Tibial nerve (tissue), 4 donors: Measurements from ENCODE around the gene GMPPA. TPM values are rescaled to one million over a fixed set of nuclear protein-coding genes. Genes with fewer than 3 reads are reported as not detected.

ENCODE experiments used
- DNase-seq, 2 donors: peaks; one replicate each; pipeline ENCODE4 v3.0.0-alpha.2; 2019; ENCODE audit warnings: low spot score in 2 of 2
- H3K27ac ChIP-seq, 4 donors: fragments of 200-600 bp; sonication (generic) in 3 of 4; one replicate each; pipeline ENCODE4 v1.5.1; 2017 to 2019; ENCODE audit warnings: mild to moderate bottlenecking in 1 of 4
- H3K27me3 ChIP-seq, 2 donors: fragments of 200-600 bp; sonication (generic) in 1 of 2; one replicate each; pipeline versions ENCODE4 v1.5.1 to v1.6.0; 2017 to 2019
- H3K36me3 ChIP-seq, 3 donors: fragments of 200-600 bp; sonication (generic); one replicate each; pipeline ENCODE4 v1.5.1; 2018 to 2019
- H3K4me1 ChIP-seq, 4 donors: fragments of 200-600 bp; sonication (generic) in 3 of 4; one replicate each; pipeline ENCODE4 v1.5.1; 2017 to 2019
- H3K4me3 ChIP-seq, 4 donors: fragments of 200-600 bp; sonication (generic) in 3 of 4; one replicate each; pipeline ENCODE4 v1.5.1; 2017 to 2019; ENCODE audit warnings: mild to moderate bottlenecking in 1 of 4, moderate library complexity in 1 of 4
- H3K9me3 ChIP-seq, 4 donors: fragments of 200-600 bp; sonication (generic) in 3 of 4; one replicate each; pipeline ENCODE4 v1.5.1; 2017 to 2019
- EP300 ChIP-seq, 2 donors: sonication (generic); formaldehyde crosslinking; IDR thresholded peaks; one replicate each; pipeline ENCODE4 v1.6.1; 2017; ENCODE audit warnings: antibody characterized with exemption in 2 of 2, mild to moderate bottlenecking in 1 of 2
- POLR2A ChIP-seq, 2 donors: fragments of 450-650 bp; IDR thresholded peaks; one replicate each; pipeline ENCODE4 v1.6.1; 2017; ENCODE audit warnings: antibody characterized with exemption in 2 of 2, mild to moderate bottlenecking in 2 of 2, moderate library complexity in 2 of 2
- WGBS, 2 donors: methylation state at CpG; one replicate each; pipeline ENCODE4 v1.1.5; 2018; 5-methylcytosine and 5-hydroxymethylcytosine counted together
- total RNA-seq, 4 donors: library from RNA; depleted of rRNA; stranded (reverse); fragments of >200 nt; gene quantifications; one replicate each; pipeline ENCODE4 v1.1.0, GENCODE V29; 2016
- TF ChIP-seq, protein P1 (sequence below), 5 experiments: fragments of 200-600 bp in 3 of 5; fragments of 450-650 bp in 2 of 5; sonication (generic) in 3 of 5; IDR thresholded peaks; one replicate each; pipeline ENCODE4 v1.5.1; 2016 to 2019; ENCODE audit warnings: antibody characterized with exemption in 5 of 5, mild to moderate bottlenecking in 3 of 5, moderate library complexity in 2 of 5

GMPPA gene
- total RNA-seq, 4 donors from 2014 or later, result 18.8 to 29.7 (median 27.8) TPM

DNA sequence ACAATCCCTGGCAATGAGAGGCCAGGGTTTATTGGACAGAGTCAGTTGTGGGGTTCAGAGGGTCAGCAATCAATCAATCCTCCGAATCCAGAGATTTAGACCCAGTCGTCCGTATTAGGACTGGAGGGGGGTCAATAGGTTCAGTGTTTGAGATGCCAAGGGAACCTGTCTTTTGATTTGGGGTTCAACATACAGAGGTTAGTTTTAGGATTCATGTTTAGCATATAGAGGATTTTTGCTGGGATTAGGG, 292 bp downstream of the GMPPA start:
- WGBS, 2 donors, result 0% methylated on average over 3 of the region's 3 CpGs
- TF ChIP-seq, protein P1, sequence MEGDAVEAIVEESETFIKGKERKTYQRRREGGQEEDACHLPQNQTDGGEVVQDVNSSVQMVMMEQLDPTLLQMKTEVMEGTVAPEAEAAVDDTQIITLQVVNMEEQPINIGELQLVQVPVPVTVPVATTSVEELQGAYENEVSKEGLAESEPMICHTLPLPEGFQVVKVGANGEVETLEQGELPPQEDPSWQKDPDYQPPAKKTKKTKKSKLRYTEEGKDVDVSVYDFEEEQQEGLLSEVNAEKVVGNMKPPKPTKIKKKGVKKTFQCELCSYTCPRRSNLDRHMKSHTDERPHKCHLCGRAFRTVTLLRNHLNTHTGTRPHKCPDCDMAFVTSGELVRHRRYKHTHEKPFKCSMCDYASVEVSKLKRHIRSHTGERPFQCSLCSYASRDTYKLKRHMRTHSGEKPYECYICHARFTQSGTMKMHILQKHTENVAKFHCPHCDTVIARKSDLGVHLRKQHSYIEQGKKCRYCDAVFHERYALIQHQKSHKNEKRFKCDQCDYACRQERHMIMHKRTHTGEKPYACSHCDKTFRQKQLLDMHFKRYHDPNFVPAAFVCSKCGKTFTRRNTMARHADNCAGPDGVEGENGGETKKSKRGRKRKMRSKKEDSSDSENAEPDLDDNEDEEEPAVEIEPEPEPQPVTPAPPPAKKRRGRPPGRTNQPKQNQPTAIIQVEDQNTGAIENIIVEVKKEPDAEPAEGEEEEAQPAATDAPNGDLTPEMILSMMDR (IDR thresholded peaks at IDR 0.05), result no peak
- TF ChIP-seq EP300 (IDR thresholded peaks at IDR 0.05) (no peak), POLR2A (IDR thresholded peaks at IDR 0.05) (no peak)
- Histone ChIP-seq H3K4me1 (peaks cover 0 to 38% (median 17%) of the 10 kb centered on the region in 4 donors), H3K36me3 (peaks cover 0 to 24% (median 0%) of the 10 kb centered on the region in 3 donors), H3K27ac (peak overlapping the region; percentile 90 to 97 (median 92)), H3K27me3 (peaks cover 0 to 28% of the 10 kb centered on the region in 2 donors), H3K4me3 (peak overlapping the region; percentile 59 to 72 (median 66)), H3K9me3 (no peaks in the 10 kb centered on the region)
- no peak for DNase-seq

- WGBS, 2 donors, result 43 to 61% methylated on average over 1 of the region's 1 CpG
- no peak overlapping the region for H3K27ac ChIP-seq
- H3K36me3 ChIP-seq, result peaks cover 0 to 30% (median 0%) of the 10 kb centered on the region in 3 donors
- H3K4me1 ChIP-seq, result peaks cover 0 to 38% (median 17%) of the 10 kb centered on the region in 4 donors
- H3K4me3 ChIP-seq, result peak overlapping the region in 2 of 4 donors; percentile 61 to 70
- DNase-seq, result no peak
- TF ChIP-seq, protein P1 (IDR thresholded peaks at IDR 0.05), result no peak
- TF ChIP-seq EP300 (IDR thresholded peaks at IDR 0.05) (no peak), POLR2A (IDR thresholded peaks at IDR 0.05) (no peak)
- H3K27me3 ChIP-seq, result peaks cover 0 to 22% of the 10 kb centered on the region in 2 donors
- no peaks in the 10 kb centered on the region for H3K9me3 ChIP-seq
Observed at GRCh38 chr2:219499555-219499954, 864 bp downstream of the GMPPA start.

- H3K27me3 ChIP-seq, result peaks cover 0 to 19% of the 10 kb centered on the region in 2 donors
- 88% methylated on average over 2 of the region's 2 CpGs for WGBS, 2 donors
- TF ChIP-seq EP300 (IDR thresholded peaks at IDR 0.05) (no peak), POLR2A (IDR thresholded peaks at IDR 0.05) (no peak)
- TF ChIP-seq, protein P1 (IDR thresholded peaks at IDR 0.05), result no peak
- peaks cover 0 to 36% (median 0%) of the 10 kb centered on the region in 3 donors for H3K36me3 ChIP-seq
- DNase-seq, result no peak
- no peak overlapping the region for H3K4me3 ChIP-seq
- H3K4me1 ChIP-seq, result peaks cover 0 to 37% (median 17%) of the 10 kb centered on the region in 4 donors
- H3K27ac ChIP-seq, result no peak overlapping the region
- H3K9me3 ChIP-seq, result no peaks in the 10 kb centered on the region
Observed at GRCh38 chr2:219500135-219500534, 1.4 kb downstream of the GMPPA start.

GRCh38 chr2:219501849-219502248, 3.2 kb downstream of the GMPPA start:
- TF ChIP-seq POLR2A (IDR thresholded peaks at IDR 0.05) (no peak), EP300 (IDR thresholded peaks at IDR 0.05) (no peak)
- TF ChIP-seq, protein P1 (IDR thresholded peaks at IDR 0.05), result no peak
- no peak for DNase-seq
- WGBS, 2 donors, result 91 to 95% methylated on average over 12 to 14 of the region's 14 CpGs

DNA sequence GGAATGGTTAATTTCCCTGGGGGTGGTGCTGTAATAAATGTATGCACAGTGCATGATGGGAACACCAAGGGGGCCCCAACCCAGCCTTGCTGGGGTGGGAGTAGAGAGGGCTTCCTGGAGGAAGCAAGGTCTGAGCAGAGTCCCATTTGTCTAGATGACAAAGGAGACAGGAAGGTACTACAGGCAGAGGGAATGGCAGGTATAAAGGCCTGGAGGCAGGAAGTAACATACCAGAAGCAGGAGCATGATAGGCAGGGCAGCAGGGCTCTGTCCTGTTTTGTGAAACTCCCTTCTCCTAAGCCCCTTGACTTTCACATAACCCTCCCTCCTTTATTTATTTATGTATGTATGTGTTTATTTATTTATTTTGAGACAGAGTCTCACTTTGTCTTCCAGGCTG, 3.9 kb downstream of the GMPPA start:
- Histone ChIP-seq H3K4me3 (no peak overlapping the region), H3K9me3 (no peaks in the 10 kb centered on the region), H3K36me3 (peaks cover 0 to 61% (median 0%) of the 10 kb centered on the region in 3 donors), H3K27me3 (no peaks in the 10 kb centered on the region), H3K4me1 (peaks cover 0 to 17% (median 7%) of the 10 kb centered on the region in 4 donors), H3K27ac (no peak overlapping the region)
- TF ChIP-seq POLR2A (IDR thresholded peaks at IDR 0.05), result no peak
- TF ChIP-seq EP300 (IDR thresholded peaks at IDR 0.05), result no peak
- TF ChIP-seq, protein P1 (IDR thresholded peaks at IDR 0.05), result no peak
- no peak for DNase-seq

More at GRCh38 chr2:219501849-219502248, 3.2 kb downstream of the GMPPA start:
- Histone ChIP-seq H3K4me3 (no peak overlapping the region), H3K36me3 (peaks cover 0 to 53% (median 0%) of the 10 kb centered on the region in 3 donors), H3K27me3 (peaks cover 0 to 6% of the 10 kb centered on the region in 2 donors), H3K27ac (no peak overlapping the region), H3K4me1 (peaks cover 0 to 25% (median 14%) of the 10 kb centered on the region in 4 donors), H3K9me3 (no peaks in the 10 kb centered on the region)
